HepG2 (cell line): ENCODE measurements around the gene RABL6. TPM values are rescaled to one million over a fixed set of nuclear protein-coding genes. Genes with fewer than 3 reads are reported as not detected.
A peak's percentile ranks its signal among the peaks of the same experiment; 100 is the strongest.

Experiments
- AGO2 ChIP-seq: fragments of 200-400 bp; formaldehyde crosslinking; optimal IDR thresholded peaks from 2 replicates; pipeline ENCODE3; 2017; ENCODE audit warnings: mild to moderate bottlenecking, low read depth, low read length, moderate library complexity
- CEBPG ChIP-seq: IDR thresholded peaks from 2 replicates; pipeline ENCODE4 v1.6.1; 2016
- CSRNP1 ChIP-seq: sonication (generic); formaldehyde crosslinking; IDR thresholded peaks from 2 replicates; pipeline ENCODE4 v1.8.1; 2023; ENCODE audit warnings: mild to moderate bottlenecking, missing genetic modification reagents
- DZIP1 ChIP-seq: sonication (generic); formaldehyde crosslinking; IDR thresholded peaks from 2 replicates; pipeline ENCODE4 v1.5.0; 2020; ENCODE audit warnings: mild to moderate bottlenecking, missing genetic modification reagents
- FOXJ3 ChIP-seq: sonication (generic); formaldehyde crosslinking; IDR thresholded peaks from 2 replicates; pipeline ENCODE4 v1.4.0; 2020; ENCODE audit warnings: missing genetic modification reagents, mild to moderate bottlenecking, borderline replicate concordance
- FUBP1 ChIP-seq: sonication (generic); formaldehyde crosslinking; IDR thresholded peaks from 2 replicates; pipeline ENCODE4 v1.5.1; 2020; ENCODE audit warnings: missing genetic modification reagents, mild to moderate bottlenecking, borderline replicate concordance
- HOXA3 ChIP-seq: sonication (generic); formaldehyde crosslinking; IDR thresholded peaks from 2 replicates; pipeline ENCODE4 v1.5.0; 2020; ENCODE audit warnings: missing genetic modification reagents
- MAZ ChIP-seq, 2 experiments: sonication (generic) in 1 of 2; formaldehyde crosslinking in 1 of 2; IDR thresholded peaks; 2 replicates each; pipeline versions ENCODE4 v1.5.0 to v1.6.1; 2012 to 2020; ENCODE audit warnings: low read depth in 2 of 2, mild to moderate bottlenecking in 2 of 2, borderline replicate concordance in 1 of 2, improper control_type of control experiment in 1 of 2, low read length in 1 of 2, missing genetic modification reagents in 1 of 2, moderate library complexity in 1 of 2
- MIER2 ChIP-seq: IDR thresholded peaks from 2 replicates; pipeline ENCODE4 v1.6.1; 2016; ENCODE audit warnings: missing biosample characterization, missing genetic modification reagents
- NFYB ChIP-seq: sonication (generic); formaldehyde crosslinking; IDR thresholded peaks from 2 replicates; pipeline ENCODE4 v1.4.0; 2020; ENCODE audit warnings: missing genetic modification reagents
- SAFB2 ChIP-seq: sonication (generic); formaldehyde crosslinking; IDR thresholded peaks from 2 replicates; pipeline ENCODE4 v1.5.1; 2020; ENCODE audit warnings: missing genetic modification reagents, low read depth, mild to moderate bottlenecking, borderline replicate concordance
- SAP130 ChIP-seq: IDR thresholded peaks from 2 replicates; pipeline ENCODE4 v1.6.1; 2016; ENCODE audit warnings: low read depth
- TBL1XR1 ChIP-seq: fragments of 150-350 bp; IDR thresholded peaks from 2 replicates; pipeline ENCODE4 v1.6.1; 2014; ENCODE audit warnings: borderline replicate concordance, low read length; ENCODE audit not compliant: partially characterized antibody
- TCF12 ChIP-seq, 2 experiments: fragments of 450-650 bp in 1 of 2; sonication (generic) in 1 of 2; formaldehyde crosslinking in 1 of 2; IDR thresholded peaks; 2 replicates each; pipeline versions ENCODE4 v1.6.1 to v1.8.0; 2017 to 2022; ENCODE audit warnings: antibody characterized with exemption in 1 of 2, mild to moderate bottlenecking in 1 of 2, missing genetic modification reagents in 1 of 2, moderate library complexity in 1 of 2
- ZBTB7B ChIP-seq: sonication (generic); formaldehyde crosslinking; IDR thresholded peaks from 2 replicates; pipeline ENCODE4 v1.4.0; 2020; ENCODE audit warnings: missing genetic modification reagents
- ZNF205 ChIP-seq: IDR thresholded peaks from 2 replicates; pipeline ENCODE4 v1.6.1; 2018; ENCODE audit warnings: missing biosample characterization, missing genetic modification reagents
- ZNF562 ChIP-seq: sonication (generic); formaldehyde crosslinking; IDR thresholded peaks from 2 replicates; pipeline ENCODE4 v1.8.0; 2022; ENCODE audit warnings: missing genetic modification reagents, borderline replicate concordance
- ZNF749 ChIP-seq: sonication (generic); formaldehyde crosslinking; IDR thresholded peaks from 2 replicates; pipeline ENCODE4 v1.8.0; 2022; ENCODE audit warnings: mild to moderate bottlenecking, missing genetic modification reagents, moderate library complexity, borderline replicate concordance
- ZNF773 ChIP-seq: sonication (generic); formaldehyde crosslinking; IDR thresholded peaks from 2 replicates; pipeline ENCODE4 v1.4.0; 2020; ENCODE audit warnings: missing genetic modification reagents, borderline replicate concordance
- ZNF788 ChIP-seq: sonication (generic); formaldehyde crosslinking; IDR thresholded peaks from 2 replicates; pipeline ENCODE4 v1.5.0; 2020; ENCODE audit warnings: mild to moderate bottlenecking, missing genetic modification reagents, borderline replicate concordance
- ZNF841 ChIP-seq: sonication (generic); formaldehyde crosslinking; IDR thresholded peaks from 2 replicates; pipeline ENCODE4 v1.8.1; 2023; ENCODE audit warnings: missing genetic modification reagents, borderline replicate concordance
- ZNF883 ChIP-seq: sonication (generic); formaldehyde crosslinking; IDR thresholded peaks from 2 replicates; pipeline ENCODE4 v1.5.1; 2020; ENCODE audit warnings: mild to moderate bottlenecking, missing genetic modification reagents; ENCODE audit errors: not compliant biosample characterization
- polyA plus RNA-seq, 8 experiments: library from polyadenylated mRNA; depleted of rRNA in 3 of 8; stranded (reverse) in 7 of 8; unstranded in 1 of 8; fragments of >200 nt; fragmentation: Illumina TruSeq in 4 of 8; extraction: Trizol in 4 of 8; gene quantifications; 2 replicates each; pipeline versions ENCODE4 v1.2.1 to v1.2.3, GENCODE V29; 2011 to 2016; ENCODE audit warnings: low read depth in 4 of 8, missing spikeins in 1 of 8, mixed read lengths in 1 of 8; ENCODE audit not compliant: insufficient read depth in 1 of 8
- total RNA-seq, 5 experiments: library from RNA; depleted of rRNA; stranded (reverse); fragments of >200 nt; fragmentation: Illumina TruSeq; extraction: Trizol; gene quantifications; 2 replicates each; pipeline ENCODE4 v1.2.3, GENCODE V29; 2016; ENCODE audit warnings: low read depth in 1 of 5

The RABL6 gene
- total and polyA plus RNA-seq, 2 of the 13 experiments (the other 11 are each of a cell fraction or from before 2014, with no cell fraction given), result 81.5 to 125 TPM

- TF ChIP-seq ZNF788, result peak; percentile 57; the same call in 1 of the 2 replicates
- TF ChIP-seq FOXJ3 (CRISPR knock-in tag), result no peak
- TF ChIP-seq ZNF883 (CRISPR knock-in tag), result peak; percentile 85
- TF ChIP-seq ZNF562 (CRISPR knock-in tag), result no peak
- peak; percentile 78 for TF ChIP-seq AGO2
- TF ChIP-seq ZBTB7B, result peak; percentile 56
- peak; percentile 95 for TF ChIP-seq MAZ (IDR thresholded peaks at IDR 0.05; ENCODE audit: borderline replicate concordance, low read depth, low read length)
- TF ChIP-seq MAZ (CRISPR knock-in tag; IDR thresholded peaks at IDR 0.05; ENCODE audit: low read depth), result peak; percentile 85; the same call in 1 of the 2 replicates
- TF ChIP-seq CEBPG (CRISPR knock-in tag), result peak; percentile 93
- no peak for TF ChIP-seq TBL1XR1
- TF ChIP-seq ZNF205 (CRISPR knock-in tag), result 0 out of 2 replicates have a peak, but pooled peaks have one; percentile 42
- TF ChIP-seq ZNF749, result no peak
- TF ChIP-seq ZNF841, result peak; percentile 14; the same call in 1 of the 2 replicates
- no peak for TF ChIP-seq MIER2
- TF ChIP-seq TCF12 (IDR thresholded peaks at IDR 0.05), result no peak
- no peak; the same call in 1 of the 2 replicates for TF ChIP-seq TCF12 (CRISPR knock-in tag; IDR thresholded peaks at IDR 0.05)
- peak; percentile 65; the same call in 1 of the 2 replicates for TF ChIP-seq ZNF773
- TF ChIP-seq CSRNP1 (CRISPR knock-in tag), result peak; percentile 78
- TF ChIP-seq SAP130 (CRISPR knock-in tag), result peak; percentile 74
- no peak for TF ChIP-seq SAFB2 (CRISPR knock-in tag)
- peak; percentile 98 for TF ChIP-seq NFYB
- TF ChIP-seq HOXA3 (CRISPR knock-in tag), result peak; percentile 77
- TF ChIP-seq FUBP1, result no peak
- no peak for TF ChIP-seq DZIP1 (CRISPR knock-in tag)
These were observed 41.6 kb downstream of the RABL6 start, which contains the start of gene PHPT1 (continued) for GRCh38 chr9:136849038-136849959.
